Eye (tissue), 1 donor: Measurements from ENCODE around the gene IL17C.
"Not testable (repeated sequence)": the region's sequence is repeated elsewhere in the genome, so short reads cannot be mapped to it uniquely, and the experiment has no call there.

ENCODE experiments used
- DNase-seq: peaks from one replicate; pipeline ENCODE4 v3.0.0-alpha.2; 2015

IL17C gene

GRCh38 chr16:88638323-88639230 is at the start of gene IL17C:
Gene IL17C (plus strand): TSS chr16:88638572. CDS start chr16:88638642, 70 bp downstream.
- DNase-seq, result no peak

GRCh38 chr16:88588754-88589153 is 49.6 kb upstream of the IL17C start:
- no peak for DNase-seq

DNA sequence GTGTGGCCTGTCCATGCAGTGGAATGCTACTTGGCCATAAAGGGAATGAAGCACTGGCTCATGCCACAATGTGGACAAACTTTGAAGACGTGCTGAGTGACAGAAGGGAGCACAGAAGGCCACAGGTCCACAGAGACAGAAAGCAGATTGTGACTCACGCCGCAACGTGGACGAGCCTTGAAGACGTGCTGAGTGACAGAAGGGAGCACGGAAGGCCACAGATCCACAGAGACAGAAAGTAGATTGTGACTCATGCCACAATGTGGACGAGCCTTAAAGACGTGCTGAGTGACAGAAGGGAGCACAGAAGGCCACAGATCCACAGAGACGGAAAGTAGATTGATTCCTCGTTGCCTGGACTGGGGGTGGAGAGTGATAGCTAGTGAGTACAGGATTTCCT is 48.9 kb upstream of the IL17C start:
- DNase-seq, result no peak

DNA sequence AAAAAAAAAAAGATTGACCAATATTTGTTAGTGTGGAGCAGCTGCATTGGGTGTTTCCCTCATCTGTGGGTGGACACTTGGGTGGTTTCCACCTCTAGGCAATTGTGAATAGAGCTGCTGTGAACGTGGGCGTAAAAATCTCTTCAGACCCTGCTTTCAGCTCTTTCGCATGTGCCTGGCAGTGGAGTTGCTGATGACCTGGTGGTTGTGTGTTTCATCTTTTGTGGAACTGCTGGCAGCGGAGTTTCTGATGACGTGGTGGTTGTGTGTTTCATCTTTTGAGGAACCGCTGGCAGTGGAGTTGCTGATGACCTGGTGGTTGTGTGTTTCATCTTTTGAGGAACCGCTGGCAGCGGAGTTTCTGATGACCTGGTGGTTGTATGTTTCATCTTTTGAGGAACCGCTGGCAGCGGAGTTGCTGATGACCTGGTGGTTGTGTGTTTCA is 46.8 kb upstream of the IL17C start:
- DNase-seq, result no peak

- DNase-seq, result no peak
Observed at GRCh38 chr16:88593061-88593460, 45.3 kb upstream of the IL17C start.

DNA sequence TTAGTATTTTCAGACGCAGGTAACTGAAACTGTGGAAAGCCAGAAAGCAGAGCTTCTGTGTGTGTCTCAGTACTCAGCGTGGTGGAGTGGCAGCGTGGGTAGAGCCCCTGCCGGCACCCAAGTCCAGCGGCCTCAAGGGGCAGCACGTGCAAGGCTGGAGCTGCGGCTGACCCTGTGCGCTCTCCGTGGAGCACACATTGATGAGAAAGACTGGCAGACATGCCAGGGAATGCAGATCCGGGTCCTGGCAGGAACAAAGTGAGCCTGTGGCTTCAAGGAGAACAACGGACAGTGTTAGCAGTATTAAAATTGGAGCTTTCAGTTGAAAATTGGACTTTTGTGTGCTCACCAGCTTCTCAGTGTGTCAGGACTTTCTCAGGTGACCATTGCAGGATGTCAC is 44.9 kb upstream of the IL17C start:
- DNase-seq, result no peak

DNA sequence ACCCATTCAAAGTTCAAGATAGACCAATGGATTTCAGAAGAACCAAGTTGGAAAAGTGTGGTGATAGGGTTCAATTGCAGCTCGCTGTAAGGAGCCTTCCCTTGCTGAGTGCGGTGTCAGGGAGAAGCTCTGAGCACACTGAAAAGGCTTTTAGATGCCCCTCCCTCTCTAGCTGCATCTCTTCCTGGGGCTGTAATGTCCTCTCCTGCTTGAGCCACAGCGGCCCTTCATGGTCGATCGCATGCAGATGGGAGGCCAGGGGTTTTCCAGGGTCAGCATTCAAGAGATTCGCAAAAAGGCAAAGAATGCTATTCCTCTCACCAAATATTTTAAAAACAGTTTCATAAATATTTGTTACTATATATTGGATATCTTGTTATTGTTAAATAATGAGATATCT is 44.5 kb upstream of the IL17C start:
- no peak for DNase-seq

- no peak for DNase-seq
Observed at GRCh38 chr16:88595101-88595500, 43.3 kb upstream of the IL17C start.

- DNase-seq, result no peak
Observed at GRCh38 chr16:88595921-88596320, 42.5 kb upstream of the IL17C start.

- no peak for DNase-seq
Observed at GRCh38 chr16:88596483-88596882, 41.9 kb upstream of the IL17C start.

DNA sequence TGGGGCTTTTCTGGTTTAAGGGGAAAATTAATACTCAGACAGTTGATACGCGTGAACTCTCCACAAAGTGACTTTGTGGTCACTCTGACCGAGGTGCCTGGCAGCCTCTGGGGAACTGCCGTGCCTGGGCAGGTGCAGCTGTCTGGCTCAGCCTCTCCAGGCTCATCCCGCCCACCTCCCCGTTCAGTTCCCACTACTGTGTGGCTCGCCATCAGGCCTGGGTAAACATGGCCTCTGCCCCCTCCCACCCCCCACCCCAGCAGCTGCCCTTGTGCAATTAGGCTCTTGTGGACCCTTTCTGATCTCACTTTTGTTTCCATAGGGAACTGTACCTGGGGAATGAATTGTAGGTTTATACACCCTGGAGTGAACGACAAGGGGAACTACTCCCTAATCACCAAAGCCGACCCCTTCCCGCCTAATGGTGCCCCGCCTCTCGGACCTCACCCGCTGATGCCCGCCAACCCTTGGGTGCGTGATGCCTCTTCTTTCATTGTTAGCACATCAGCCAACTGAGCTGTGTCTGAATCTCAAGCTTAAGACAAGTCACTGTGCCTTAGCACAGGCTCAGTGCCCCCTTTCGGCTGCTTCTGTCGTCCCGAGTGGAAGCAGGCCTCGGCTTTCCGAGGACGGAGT is 40.4 kb upstream of the IL17C start:
- no peak for DNase-seq

DNA sequence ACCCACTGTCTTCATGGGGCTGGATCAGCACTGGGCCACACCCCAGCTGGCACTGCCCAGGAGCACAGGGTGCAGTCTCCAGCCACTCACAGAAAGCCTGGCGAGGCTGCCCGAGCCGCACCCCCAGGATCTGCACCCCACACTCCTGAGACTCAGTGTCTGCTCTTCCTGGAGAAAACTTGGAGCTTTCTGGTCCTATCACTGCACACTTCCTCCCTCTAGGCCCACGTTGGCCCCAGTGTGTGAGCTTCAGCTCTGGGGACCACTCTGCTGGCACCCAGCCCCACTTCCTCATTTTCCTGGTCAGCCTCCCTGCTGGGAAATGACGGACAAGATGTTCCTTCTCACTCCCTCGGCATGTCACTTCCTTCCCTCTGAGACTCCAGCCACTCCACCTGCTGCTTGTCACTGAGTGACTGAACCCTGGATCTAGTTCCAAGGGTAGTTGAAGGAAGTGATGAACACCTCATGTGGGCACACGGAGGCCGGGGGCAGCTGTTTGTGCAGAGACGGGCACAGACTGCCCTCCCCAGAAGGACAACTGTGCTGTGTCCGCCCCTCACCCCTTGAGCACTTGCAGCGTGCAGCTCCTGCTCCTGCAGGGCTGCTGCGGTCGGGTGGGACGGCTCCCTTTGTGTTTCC is 39.2 kb upstream of the IL17C start:
- DNase-seq, result no peak

DNA sequence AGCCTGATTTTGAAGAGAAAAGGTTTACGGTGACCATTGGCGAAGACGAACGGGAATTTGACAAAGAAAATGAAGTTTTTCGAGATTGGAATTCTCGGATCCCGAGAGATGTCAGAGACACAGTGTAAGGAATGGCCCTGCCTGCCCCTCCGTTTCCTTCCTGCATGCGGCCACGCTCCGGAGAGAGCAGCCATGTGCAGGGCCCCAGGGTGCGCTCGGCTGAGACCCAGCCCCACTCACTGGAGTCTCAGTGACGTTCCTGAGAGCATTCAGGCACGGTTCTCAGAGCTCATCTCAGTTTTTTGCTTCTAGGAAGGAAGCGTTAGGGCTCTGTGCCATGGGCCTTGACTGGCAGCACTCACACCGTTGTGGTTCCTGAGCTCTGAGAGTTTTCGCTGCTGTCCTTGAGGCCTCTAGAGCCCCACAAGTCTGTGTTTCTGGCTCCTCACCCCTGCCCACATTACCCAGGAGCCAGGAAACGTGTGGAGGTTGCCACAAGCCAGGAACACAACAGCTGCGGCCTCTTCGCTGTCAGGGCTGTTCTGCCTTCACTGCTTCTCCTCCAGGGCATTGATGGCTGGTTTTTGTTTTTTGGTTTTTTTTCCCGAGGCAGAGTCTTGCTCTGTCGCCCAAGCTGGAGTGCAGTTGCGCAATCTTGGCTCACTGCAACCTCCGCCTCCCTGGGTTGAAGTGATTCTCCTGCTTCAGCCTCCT is 38.4 kb upstream of the IL17C start:
- no peak for DNase-seq

DNA sequence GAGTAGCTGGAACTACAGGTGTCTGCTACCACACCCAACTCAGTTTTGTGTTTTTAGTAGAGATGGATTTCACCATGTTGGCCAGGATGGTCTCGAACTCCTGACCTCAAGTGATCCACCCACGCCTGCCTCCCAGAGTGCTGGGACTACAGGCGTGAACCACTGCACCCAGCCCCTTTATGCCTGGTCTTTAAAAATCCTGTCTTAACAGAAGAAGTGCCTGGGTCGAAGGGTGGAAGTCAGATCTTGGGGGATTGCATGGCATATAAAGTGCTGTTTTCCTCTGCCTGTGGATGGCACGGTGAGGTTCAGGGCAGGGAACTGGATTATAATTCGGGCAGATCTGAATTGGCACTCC is 37.9 kb upstream of the IL17C start:
- DNase-seq, result no peak

DNA sequence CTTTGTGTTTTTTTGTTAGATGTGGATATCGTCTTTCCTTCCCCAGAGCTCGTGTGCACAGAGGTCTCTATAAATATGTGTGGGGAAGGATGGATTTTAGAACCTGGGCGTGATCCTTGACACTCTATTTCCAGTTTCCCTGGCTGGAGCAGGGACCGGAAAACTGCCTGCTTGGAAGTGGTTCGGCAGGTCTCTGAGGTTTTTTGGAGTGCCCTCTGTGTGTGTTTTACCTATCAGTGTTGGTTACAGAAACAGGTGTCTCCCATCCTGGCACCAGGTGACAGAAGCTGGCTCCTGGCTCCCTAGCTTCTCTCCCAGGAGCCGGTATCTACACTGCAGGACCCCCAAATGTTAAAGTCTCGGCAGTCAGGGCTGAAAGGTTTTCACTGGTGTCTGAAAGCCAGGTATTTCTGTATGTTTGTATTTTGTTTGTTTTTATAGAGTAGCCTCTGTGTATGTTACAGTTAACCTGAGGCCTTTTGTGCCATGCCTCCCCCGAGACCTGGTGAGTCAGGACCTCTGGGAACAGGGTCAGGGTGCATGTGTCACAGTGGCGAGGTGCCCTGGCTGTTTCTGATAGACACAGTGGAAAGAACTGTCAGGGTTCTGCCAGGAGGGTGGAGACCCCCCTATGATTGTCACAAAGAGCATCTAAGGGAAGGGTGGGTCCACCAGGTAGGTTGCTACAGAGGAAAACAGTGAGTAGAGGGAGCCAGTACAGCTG is 36.9 kb upstream of the IL17C start:
- no peak for DNase-seq

- no peak for DNase-seq
Observed at GRCh38 chr16:88602091-88602490, 36.3 kb upstream of the IL17C start.

DNA sequence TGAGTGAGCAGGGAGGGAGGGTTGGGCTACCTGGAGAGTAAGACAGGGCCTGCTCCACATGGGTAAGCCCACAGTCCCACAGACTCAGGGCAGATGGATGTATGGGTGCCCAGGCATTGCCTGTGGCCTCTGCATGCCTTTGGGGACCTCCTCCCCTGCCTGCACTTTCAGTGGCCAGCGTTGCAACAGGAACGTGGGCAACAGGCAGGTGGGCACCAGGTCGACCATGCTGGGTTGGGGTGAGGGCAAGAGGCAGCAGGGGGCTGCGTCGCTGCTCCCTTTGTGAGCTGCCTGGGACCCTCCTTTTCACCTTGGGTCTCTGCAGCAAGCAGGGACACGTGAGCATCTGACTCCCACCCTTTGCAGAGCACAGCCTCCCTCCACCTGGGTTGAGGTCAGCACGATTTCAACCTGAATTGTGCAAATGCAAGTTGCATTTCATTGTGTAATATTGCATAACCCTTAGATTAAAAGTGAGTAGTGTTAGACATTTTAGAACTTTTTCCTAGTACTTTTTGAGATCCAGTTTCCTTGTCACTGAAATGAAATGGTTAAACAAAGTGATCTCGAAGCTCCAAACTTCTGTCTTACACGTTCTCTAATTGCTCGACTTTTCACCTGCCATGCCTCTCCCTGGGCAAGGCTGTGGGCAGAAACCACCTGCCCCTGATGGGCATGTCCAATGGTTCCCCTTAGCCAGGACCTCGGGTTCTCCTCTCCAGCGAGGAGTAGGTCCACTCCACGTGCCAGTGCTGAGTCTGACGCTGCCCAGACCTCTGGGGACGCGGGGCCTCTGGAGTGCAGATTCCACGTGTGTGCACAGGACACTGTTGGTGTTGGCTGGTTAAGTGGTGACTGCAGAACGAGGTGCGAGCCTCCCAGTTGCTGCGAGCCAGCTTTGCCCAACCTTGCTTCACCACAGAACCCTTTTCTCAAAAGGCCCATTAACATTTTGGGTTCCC is 32.9 kb upstream of the IL17C start:
- DNase-seq, result no peak

DNA sequence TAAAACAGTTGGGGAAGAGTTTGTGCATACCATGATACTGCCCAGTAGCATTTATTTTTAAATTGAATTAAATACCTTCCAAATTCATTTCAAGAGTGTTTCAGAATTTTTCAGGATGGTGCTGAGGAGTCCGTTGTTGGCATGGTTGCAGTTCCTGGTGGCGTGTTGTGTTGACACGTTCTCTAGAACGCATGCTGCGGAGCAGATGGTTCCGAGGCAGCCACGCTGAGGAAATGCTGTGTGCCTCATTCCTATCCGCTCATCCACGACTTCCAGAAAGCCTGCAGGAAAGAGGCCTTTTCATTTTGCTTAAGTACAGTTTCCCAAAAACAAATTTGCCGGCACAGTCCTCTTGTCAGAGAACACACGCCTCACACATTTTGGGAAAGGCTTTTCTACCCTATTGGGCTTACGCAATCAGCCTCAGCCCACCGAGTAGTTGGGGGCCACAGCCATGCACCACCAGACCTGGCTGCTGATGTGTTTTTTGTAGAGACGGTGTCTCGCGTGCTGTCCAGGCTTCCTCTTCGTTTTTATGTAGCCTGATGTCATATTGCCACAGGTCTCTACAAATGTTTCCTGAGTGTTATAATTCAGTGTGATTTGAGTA is 32.1 kb upstream of the IL17C start:
- DNase-seq, result no peak

DNA sequence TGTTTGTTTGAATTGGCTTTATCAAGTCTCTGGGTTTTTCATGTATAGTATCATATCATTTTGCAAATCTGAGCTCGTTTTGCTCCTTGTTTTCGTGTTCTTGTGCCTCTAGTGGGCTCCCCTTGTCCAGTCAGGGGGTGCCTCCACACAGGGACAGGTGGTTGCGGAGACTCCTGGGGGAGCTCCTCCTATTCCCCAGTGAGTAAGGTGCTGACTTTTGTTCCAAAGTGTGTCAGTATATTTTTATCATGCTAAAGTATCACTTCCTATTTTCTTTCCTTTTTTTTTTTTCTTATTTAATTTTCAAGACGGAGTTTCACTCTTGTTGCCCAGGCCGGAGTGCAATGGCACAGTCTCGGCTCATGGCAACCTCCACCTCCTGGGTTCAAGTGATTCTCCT is 30.3 kb upstream of the IL17C start:
- no peak for DNase-seq

- not testable (repeated sequence) for DNase-seq
Observed at GRCh38 chr16:88609426-88609825, 28.9 kb upstream of the IL17C start.

GRCh38 chr16:88610080-88610479 is 28.3 kb upstream of the IL17C start:
- peak; percentile 11 for DNase-seq
